Activated CD4-positive, alpha-beta memory T cell treated with anti-CD3 and anti-CD28 coated beads, Interleukin-2, amount 10 ng/mL, durations not matched to agents 7 days and 5 days (primary cell): ENCODE results near the gene MIB1. TPM values are rescaled to one million over a fixed set of nuclear protein-coding genes. Genes with fewer than 3 reads are reported as not detected.

ENCODE experiments used
- CTCF ChIA-PET: fragments of 350-600 bp; sonication (Branson Sonifier 250); formaldehyde crosslinking; loops from one replicate; lab custom pipeline; 2021; ENCODE audit warnings: antibody characterized with exemption, inconsistent platforms; lab: Charles Lee
- POLR2A ChIA-PET: fragments of 350-600 bp; sonication (Branson Sonifier 250); formaldehyde crosslinking; loops from one replicate; lab custom pipeline; 2021; ENCODE audit warnings: antibody characterized with exemption; lab: Charles Lee
- DNase-seq: peaks from one replicate; pipeline ENCODE4 v3.0.0-alpha.2; 2020
- H3K27ac Mint-ChIP-seq: one replicate; pipeline ENCODE4 v1.8.0; 2021; ENCODE audit warnings: mild to moderate bottlenecking, mixed read lengths
- H3K27me3 Mint-ChIP-seq: one replicate; pipeline ENCODE4 v1.8.0; 2021; ENCODE audit warnings: mixed read lengths
- H3K36me3 Mint-ChIP-seq: one replicate; pipeline ENCODE4 v1.8.0; 2021; ENCODE audit warnings: low read depth, mixed read lengths
- H3K4me1 Mint-ChIP-seq: one replicate; pipeline ENCODE4 v1.8.0; 2021; ENCODE audit warnings: mixed read lengths
- H3K4me3 Mint-ChIP-seq: one replicate; pipeline ENCODE4 v1.8.0; 2021; ENCODE audit warnings: mild to moderate bottlenecking, mixed read lengths
- H3K9me3 Mint-ChIP-seq: one replicate; pipeline ENCODE4 v1.8.0; 2021; ENCODE audit warnings: mixed read lengths
- total RNA-seq, 2 experiments: library from RNA; stranded (reverse); gene quantifications; one replicate each; pipeline ENCODE4 v1.2.3, GENCODE V29; 2021

The MIB1 gene
- total RNA-seq, 2 experiments from 2014 or later, result 57.8 to 58.3 TPM

DNA sequence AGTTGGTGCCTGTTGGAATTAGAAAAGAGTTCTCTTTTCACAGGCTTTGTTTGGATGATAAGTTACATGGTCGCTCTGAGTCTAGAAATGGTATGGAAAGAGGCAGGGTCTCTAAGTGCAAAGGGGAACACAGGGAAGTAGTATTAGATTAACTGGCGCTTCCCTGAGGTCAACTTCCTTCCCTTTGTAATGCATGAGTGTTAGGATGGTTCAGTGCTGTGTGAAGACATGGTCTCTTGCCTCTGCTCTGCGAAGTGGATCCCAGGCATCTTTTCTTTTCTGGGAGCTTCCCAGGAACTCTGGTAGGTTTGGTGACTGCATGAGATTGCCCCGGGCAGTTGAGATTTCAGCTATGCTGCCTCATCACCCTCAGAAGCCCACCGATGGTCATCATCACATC, 170.3 kb downstream of the MIB1 start:
- Mint-ChIP-seq H3K9me3 (no peaks in the 10 kb centered on the region), H3K36me3 (no peaks in the 10 kb centered on the region), H3K27me3 (peaks cover 12% of the 10 kb centered on the region), H3K4me3 (no peak overlapping the region), H3K27ac (no peak overlapping the region), H3K4me1 (no peaks in the 10 kb centered on the region)
- POLR2A ChIA-PET, result no interaction called here
- CTCF ChIA-PET, result no interaction called here
- no peak for DNase-seq

DNA sequence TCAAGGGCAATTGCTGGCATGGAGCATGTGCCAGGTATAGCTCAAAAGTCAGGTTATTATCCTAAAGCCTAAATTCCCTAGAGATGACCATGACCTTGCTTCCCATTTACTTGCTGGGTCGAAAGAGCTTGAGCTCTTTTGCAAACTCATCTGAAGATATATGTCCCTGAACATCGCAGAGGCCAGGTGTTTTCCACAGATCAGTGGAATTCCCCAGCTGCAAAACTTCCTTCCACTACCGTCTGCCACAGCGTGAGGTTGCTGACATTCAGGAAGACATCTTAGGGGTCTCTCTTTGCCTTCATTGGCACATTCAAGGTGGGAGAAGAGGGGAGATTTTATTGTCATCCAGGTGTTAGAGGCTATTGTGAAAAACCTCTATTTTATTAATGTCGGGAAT, 171.0 kb downstream of the MIB1 start:
- DNase-seq, result no peak
- Mint-ChIP-seq H3K27ac (no peak overlapping the region), H3K36me3 (no peaks in the 10 kb centered on the region), H3K9me3 (no peaks in the 10 kb centered on the region), H3K27me3 (peaks cover 12% of the 10 kb centered on the region), H3K4me3 (no peak overlapping the region), H3K4me1 (no peaks in the 10 kb centered on the region)
- CTCF ChIA-PET, result no interaction called here
- POLR2A ChIA-PET, result no interaction called here

DNA sequence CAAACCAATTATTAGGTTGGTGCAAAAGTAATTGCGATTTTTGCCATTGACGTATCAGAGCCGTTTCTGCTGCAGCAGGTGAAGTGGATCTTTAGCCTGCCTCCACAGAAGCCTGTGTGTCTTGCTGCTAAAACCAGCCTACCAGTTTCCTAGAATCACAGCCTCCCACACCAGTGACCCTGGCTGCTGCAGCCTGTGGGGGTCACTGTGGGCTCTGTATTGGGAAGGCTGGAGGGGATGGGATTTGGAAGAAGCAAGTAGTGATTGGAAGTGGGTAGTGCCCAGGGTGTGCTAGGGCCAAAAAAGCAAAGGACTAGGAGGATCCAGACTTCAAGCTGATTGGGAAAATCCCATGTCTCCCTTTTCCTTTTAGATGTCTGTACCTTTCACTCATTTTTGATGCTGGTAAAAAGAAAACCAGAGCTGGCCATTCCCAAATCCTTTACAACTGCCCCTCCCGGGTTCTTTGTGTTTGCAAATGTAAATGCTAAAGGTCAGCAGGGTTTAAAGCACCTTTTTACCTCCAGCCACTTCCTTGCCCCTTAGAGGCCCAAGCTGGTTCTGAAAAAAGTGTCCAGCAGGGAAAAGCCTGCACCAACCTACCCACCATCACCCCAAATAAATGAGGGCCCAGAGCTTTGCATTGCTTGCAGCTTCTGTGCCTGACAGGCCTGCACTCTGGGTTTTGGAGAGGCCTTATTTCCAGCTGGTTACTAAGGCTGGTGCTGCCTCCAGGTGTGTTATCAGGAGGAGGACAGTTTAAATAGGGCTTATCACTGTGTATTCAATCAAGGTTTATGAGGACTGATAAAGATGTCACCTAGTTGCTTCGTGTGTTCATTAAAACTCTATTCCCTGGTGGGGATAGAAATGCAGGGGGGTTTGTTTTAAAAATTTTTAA, 172.0 kb downstream of the MIB1 start:
- no peak overlapping the region for H3K4me3 Mint-ChIP-seq
- H3K9me3 Mint-ChIP-seq, result no peaks in the 10 kb centered on the region
- no peak overlapping the region for H3K27ac Mint-ChIP-seq
- peaks cover 8% of the 10 kb centered on the region for H3K27me3 Mint-ChIP-seq
- ChIA-PET POLR2A (no interaction called here), CTCF (no interaction called here)
- DNase-seq, result no peak
- H3K4me1 Mint-ChIP-seq, result no peaks in the 10 kb centered on the region
- H3K36me3 Mint-ChIP-seq, result no peaks in the 10 kb centered on the region

DNA sequence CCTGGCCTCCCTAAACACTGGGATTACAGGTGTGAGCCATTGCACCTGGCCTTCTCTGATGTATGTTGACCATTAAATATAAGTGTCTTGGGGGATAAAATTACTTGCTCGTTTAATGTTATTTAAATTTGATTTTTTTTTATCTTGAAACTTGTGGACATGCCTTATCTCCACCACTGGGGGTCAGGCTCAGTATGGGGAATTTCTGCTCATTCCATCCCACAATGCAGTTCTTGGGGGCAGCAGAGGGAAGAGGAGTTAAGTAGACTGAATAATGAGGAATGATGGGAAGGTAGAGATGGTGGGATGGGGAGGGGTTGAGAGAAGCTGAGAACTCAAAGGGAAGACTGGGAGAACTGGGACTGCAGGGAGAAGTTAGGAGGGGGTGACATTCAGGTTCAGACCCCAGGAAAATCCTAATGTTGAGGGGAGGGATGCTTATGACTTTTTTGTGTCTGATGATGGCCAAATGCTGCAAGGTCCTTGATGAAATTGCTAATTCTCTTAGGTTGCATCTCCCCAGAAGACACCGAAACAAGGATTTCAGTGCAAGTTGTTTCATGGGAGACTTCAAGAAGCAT, 174.2 kb downstream of the MIB1 start:
- Mint-ChIP-seq H3K4me1 (no peaks in the 10 kb centered on the region), H3K36me3 (no peaks in the 10 kb centered on the region), H3K9me3 (peaks cover 3% of the 10 kb centered on the region), H3K27me3 (peaks cover 5% of the 10 kb centered on the region), H3K27ac (no peak overlapping the region), H3K4me3 (no peak overlapping the region)
- CTCF ChIA-PET, result no interaction called here
- POLR2A ChIA-PET, result no interaction called here
- DNase-seq, result no peak

DNA sequence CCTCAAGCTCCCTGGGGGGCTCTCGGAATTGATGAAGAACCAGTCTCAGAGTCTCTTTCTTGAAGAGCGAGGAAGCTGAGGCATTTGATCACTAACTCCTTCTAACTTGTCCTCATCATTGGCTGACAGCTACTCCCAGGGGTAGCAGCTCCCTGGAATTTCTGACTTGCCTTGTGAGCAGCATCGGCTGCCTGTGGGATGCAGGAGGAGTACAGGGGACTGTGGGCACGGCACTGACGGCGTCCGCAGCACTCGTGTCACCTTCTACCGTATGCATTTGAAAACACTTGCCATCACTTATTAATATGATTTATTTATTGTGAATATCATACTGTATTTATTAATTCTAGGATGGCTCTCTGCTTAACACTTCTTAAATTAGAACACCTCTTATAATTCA, 175.0 kb downstream of the MIB1 start:
- H3K27ac Mint-ChIP-seq, result no peak overlapping the region
- no peaks in the 10 kb centered on the region for H3K36me3 Mint-ChIP-seq
- DNase-seq, result no peak
- ChIA-PET CTCF (no interaction called here), POLR2A (no interaction called here)
- no peaks in the 10 kb centered on the region for H3K4me1 Mint-ChIP-seq
- peaks cover 3% of the 10 kb centered on the region for H3K9me3 Mint-ChIP-seq
- peaks cover 5% of the 10 kb centered on the region for H3K27me3 Mint-ChIP-seq
- no peak overlapping the region for H3K4me3 Mint-ChIP-seq

DNA sequence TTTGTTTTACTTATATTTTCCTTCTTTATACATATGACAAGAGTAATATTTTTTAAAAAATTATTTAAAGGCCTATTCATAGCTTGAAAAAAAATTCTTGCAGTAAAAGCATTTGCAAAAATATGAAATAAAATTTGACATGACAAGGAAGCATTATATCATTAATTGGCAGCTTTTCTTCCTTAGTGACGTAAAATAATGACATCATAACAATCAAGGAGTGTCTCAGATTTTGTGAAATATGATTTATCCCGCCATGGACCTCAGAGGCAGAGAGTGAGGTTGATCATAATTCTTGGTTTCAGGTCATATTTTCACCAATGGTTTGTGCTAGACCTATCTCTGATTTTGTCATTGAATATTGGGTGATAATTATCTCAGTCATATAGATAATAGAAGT, 176.0 kb downstream of the MIB1 start:
- H3K36me3 Mint-ChIP-seq, result no peaks in the 10 kb centered on the region
- no peak for DNase-seq
- H3K4me3 Mint-ChIP-seq, result no peak overlapping the region
- H3K27ac Mint-ChIP-seq, result no peak overlapping the region
- H3K27me3 Mint-ChIP-seq, result peaks cover 2% of the 10 kb centered on the region
- no peaks in the 10 kb centered on the region for H3K4me1 Mint-ChIP-seq
- peaks cover 3% of the 10 kb centered on the region for H3K9me3 Mint-ChIP-seq
- ChIA-PET CTCF (no interaction called here), POLR2A (no interaction called here)

DNA sequence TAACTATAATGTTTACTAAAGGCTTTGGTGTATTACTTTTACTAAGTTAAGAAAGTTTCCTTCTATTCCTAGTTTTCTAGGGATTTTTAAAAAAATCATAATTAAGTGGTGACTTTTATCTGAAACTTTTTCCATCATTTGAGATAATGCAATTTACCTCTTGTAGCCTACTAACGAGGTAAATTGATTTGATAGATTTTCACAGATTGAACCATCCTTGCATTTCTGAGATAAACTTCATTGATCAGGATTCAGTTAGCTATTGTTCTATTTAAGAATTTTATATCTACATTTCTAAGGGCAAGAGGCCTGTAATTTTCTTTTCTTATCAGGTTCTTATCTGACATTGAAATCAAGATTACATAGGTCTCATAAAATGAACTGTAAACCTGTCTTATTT, 178.1 kb downstream of the MIB1 start:
- CTCF ChIA-PET, result no interaction called here
- POLR2A ChIA-PET, result no interaction called here
- Mint-ChIP-seq H3K27ac (no peak overlapping the region), H3K4me3 (no peak overlapping the region), H3K9me3 (peaks cover 3% of the 10 kb centered on the region), H3K27me3 (no peaks in the 10 kb centered on the region), H3K36me3 (no peaks in the 10 kb centered on the region), H3K4me1 (no peaks in the 10 kb centered on the region)
- no peak for DNase-seq

Other genes starting within 250 kb of the MIB1 start
- gene ESCO1, start 140.1 kb upstream of the MIB1 start, total RNA-seq, result 10 to 100 TPM; 22.8 to 22.9 TPM
- 10 to 100 TPM; 96.6 to 97.5 TPM for gene SNRPD1, start 128.5 kb upstream of the MIB1 start, total RNA-seq
- 10 to 100 TPM; 49.2 to 53.5 TPM for gene ABHD3, start 36.0 kb upstream of the MIB1 start, total RNA-seq